ENCODE results near the gene ATN1.

Gene ATN1

GRCh38 chr12:6925540-6926279 is 2.0 kb upstream of the ATN1 start:
- DNase-seq (ENCODE audit: low read depth): peak; percentile 86

DNA sequence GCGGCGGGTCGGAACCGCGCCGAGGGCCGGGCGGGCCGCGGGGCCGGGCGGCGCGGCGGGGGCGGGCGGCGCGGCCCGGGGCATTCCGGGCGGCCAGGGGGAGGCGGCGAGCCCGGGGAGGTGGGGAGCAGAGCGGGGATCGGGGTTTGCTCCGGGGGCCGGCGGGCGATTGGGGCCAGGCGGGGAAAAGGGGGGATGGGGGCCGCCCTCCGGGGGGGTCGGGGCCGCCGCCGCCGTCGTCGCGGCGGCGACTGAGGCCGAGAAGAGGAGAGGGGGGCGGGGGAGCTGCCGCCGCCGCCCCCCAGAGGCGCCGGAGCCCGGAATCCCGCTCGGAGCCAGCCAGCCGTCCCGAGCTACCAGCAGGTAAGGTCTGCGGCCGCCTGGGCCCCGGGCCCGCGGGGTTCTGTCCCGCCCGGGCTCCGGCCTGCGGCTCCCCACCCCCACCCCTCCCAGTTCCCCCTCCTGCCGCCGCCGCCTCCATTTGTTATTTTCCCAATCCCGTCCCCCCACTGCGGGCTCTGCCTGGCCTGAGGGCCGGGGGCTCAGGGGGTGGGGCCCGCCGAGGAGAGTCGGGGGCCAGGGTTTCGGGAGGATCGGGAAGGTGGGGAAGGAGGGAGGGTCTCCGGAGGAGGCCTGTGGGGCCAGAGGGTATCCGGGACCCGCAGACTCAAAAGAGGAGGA is 403 bp downstream of the ATN1 start:
- DNase-seq (ENCODE audit: low read depth): no peak

DNA sequence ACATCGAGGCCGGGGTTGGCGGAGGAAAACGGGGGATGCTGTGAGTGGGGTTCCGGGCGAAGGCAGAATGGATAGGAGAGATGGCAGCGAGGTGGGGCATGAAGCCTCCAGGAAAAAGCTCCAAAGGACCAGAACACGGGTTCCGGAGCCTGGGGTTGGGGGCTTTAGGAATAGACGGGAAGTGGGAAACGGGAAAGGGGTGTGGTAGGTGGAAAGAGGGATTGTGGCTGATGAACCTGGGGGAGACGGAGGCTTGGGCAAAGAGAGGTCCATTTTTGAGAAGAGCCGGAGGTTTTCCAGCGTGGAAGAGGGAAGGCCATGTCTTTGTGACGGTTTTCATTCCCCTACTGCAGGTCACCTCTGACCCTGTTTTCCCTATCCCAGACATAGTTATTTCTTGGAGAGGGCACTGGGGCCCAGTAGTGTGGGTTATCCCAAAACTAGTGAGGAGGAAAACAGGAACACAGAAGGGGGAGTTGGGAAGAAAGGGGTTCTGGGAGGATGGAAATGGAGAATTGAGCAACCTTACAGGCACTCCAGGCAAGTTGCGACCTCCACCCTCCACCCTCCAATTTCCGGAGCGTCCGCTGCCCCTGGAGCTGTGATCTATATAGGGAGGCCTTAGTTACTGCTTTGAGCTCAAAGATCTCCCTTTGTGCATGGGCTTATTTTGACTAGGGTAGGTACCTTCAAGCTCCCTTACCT is 1.1 kb downstream of the ATN1 start:
- DNase-seq (ENCODE audit: low read depth): no peak

DNA sequence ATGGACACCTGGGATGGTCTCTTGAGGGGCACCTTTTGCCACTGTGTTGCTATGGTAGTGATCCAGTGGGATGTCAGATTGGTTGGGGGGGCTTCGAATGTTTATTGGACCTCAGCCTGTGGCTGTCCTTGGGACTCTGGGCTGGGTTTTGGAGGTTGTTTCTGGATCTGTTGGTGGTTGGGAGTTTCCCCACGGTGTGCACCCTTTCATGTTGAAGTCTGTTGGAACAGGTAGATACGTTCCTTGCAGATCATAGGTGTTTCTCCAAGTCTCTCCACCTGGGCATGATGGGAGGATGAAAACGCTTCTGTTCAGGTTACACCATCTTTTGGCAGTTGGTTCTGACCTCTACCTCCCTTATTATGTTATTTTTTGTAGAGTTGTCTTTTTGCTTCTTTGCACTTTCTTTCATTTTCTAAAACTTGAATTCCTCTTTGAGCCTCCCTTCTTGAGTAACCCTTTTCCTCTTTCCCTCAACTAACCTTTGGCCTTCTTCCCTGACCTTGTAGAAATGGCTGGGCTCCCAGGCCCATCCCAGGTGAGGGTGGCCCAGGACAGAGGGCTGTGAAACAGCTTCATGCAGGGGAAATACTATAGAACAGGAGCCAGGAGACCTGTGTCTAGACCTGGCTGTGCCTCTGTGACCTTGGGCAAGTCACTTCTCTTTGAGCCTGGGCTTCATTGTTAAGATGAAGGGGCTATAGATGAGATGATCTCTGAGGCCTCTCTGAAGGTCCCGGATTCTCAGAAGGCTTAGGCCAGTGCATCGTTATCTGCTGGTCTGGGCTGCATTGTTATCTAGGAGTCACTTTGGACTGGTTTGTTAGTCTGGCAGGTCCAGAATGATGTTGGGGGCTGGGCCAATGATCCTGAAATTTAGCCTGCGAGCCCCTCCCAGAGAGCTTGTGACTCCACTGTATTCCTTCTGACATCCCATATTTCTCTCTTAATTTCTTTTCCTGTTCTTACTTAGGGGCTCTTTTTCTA is 2.0 kb downstream of the ATN1 start:
- no peak for DNase-seq (ENCODE audit: low read depth)

DNA sequence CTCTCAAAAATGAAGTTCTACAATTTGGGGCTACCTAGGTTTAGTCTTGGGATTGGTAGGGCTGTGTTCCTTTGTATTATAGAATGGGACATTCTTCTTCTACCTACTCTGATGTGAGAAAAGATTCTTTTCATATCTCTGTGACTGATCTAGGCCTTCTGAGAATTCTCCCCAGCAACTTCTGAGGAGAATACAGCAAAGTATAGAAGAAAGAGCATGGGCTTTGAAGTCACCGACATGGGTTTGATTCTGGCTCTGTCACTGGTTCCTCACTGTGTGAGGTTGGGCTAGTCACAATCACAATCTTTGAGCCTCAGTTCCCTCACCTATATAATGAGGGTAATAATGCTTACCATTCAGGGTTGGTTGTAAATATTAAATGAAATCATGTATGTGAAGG is 5.0 kb downstream of the ATN1 start:
- no peak for DNase-seq (ENCODE audit: low read depth)

GRCh38 chr12:6934110-6934509 is 6.4 kb downstream of the ATN1 start:
- no peak for DNase-seq (ENCODE audit: low read depth)

- no peak for DNase-seq (ENCODE audit: low read depth)
These were observed 7.8 kb downstream of the ATN1 start for GRCh38 chr12:6935371-6936193.

DNA sequence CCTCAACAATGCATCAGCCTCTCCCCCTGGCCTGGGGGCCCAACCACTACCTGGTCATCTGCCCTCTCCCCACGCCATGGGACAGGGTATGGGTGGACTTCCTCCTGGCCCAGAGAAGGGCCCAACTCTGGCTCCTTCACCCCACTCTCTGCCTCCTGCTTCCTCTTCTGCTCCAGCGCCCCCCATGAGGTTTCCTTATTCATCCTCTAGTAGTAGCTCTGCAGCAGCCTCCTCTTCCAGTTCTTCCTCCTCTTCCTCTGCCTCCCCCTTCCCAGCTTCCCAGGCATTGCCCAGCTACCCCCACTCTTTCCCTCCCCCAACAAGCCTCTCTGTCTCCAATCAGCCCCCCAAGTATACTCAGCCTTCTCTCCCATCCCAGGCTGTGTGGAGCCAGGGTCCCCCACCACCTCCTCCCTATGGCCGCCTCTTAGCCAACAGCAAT is 8.5 kb downstream of the ATN1 start:
- no peak for DNase-seq (ENCODE audit: low read depth)

- DNase-seq (ENCODE audit: low read depth): no peak
These were observed 9.1 kb downstream of the ATN1 start for GRCh38 chr12:6936636-6937480.

DNA sequence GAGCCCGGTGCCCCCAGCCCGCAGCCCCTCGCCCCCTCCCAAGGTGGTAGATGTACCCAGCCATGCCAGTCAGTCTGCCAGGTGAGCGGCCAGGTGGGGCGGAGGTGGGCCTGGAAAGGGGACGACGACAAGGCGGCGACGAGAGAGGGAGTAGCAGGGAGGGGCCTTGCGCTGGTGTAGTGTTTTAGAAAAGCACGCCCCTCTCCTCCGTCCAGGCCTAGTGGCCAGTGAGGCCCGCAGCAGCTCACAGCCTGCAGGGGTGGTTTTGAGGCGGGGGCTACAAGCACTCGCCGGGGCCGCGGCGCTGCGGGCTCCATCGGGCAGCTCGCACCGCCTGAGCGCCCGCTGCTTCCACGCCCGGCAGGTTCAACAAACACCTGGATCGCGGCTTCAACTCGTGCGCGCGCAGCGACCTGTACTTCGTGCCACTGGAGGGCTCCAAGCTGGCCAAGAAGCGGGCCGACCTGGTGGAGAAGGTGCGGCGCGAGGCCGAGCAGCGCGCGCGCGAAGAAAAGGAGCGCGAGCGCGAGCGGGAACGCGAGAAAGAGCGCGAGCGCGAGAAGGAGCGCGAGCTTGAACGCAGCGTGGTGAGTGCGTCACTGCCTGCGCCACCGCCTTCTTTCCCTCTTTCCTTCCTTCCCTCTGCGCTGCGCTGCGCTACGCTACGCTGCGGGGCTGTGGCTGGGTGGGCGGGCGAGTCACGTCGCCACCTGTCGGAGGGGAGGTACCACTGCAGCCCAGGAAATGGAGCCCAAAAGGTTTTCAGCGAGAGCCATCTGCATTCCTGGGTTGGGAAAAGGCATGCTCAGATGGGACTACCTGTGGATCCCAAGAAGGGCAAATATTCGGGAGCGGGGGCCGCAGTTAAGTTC is 10.0 kb downstream of the ATN1 start:
- DNase-seq (ENCODE audit: low read depth): no peak

DNA sequence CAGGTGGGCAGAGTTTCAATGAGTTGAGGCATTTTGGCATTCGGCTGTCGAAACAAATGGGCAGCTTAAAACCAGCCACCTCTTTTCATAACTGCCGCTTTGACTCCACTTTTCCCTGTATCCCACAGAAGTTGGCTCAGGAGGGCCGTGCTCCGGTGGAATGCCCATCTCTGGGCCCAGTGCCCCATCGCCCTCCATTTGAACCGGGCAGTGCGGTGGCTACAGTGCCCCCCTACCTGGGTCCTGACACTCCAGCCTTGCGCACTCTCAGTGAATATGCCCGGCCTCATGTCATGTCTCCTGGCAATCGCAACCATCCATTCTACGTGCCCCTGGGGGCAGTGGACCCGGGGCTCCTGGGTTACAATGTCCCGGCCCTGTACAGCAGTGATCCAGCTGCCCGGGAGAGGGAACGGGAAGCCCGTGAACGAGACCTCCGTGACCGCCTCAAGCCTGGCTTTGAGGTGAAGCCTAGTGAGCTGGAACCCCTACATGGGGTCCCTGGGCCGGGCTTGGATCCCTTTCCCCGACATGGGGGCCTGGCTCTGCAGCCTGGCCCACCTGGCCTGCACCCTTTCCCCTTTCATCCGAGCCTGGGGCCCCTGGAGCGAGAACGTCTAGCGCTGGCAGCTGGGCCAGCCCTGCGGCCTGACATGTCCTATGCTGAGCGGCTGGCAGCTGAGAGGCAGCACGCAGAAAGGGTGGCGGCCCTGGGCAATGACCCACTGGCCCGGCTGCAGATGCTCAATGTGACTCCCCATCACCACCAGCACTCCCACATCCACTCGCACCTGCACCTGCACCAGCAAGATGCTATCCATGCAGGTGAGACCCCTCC is 10.8 kb downstream of the ATN1 start:
- DNase-seq (ENCODE audit: low read depth): no peak

DNA sequence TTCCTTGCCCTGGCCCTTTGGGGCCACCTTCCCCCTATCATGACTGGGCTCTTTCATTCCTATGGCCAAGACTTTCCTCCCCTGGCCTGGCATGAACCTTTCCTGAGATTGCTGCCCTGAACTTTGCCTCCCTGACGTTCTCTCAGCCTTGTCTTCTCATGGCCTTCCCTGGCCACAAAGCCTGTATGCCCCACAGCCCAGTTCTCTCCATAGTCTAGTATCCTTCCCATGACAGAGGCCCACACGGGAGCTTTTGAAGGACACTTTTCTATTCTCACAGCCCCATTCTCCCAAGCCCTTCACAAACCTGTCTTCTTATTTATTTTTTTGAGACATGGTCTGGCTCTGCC is 11.4 kb downstream of the ATN1 start:
- no peak for DNase-seq (ENCODE audit: low read depth)

DNA sequence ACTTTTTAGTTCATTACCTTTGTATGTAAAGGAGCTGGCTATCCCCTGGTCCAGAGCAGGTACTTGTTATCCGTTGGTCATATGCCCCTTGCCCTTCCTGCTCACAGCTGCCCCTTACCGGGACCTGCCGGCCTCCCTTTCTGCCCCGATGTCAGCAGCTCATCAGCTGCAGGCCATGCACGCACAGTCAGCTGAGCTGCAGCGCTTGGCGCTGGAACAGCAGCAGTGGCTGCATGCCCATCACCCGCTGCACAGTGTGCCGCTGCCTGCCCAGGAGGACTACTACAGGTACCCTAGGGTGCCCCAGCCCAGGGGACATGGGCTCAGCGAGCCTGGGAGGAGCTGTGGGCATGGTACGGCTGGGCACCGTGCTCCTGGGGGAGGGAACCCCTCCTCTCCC is 13.5 kb downstream of the ATN1 start:
- no peak for DNase-seq (ENCODE audit: low read depth)

DNA sequence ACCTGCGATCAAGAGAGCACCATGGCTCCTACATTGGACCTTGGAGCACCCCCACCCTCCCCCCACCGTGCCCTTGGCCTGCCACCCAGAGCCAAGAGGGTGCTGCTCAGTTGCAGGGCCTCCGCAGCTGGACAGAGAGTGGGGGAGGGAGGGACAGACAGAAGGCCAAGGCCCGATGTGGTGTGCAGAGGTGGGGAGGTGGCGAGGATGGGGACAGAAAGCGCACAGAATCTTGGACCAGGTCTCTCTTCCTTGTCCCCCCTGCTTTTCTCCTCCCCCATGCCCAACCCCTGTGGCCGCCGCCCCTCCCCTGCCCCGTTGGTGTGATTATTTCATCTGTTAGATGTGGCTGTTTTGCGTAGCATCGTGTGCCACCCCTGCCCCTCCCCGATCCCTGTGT is 14.0 kb downstream of the ATN1 start:
- DNase-seq (ENCODE audit: low read depth): no peak

GRCh38 chr12:6942331-6942665 is 14.5 kb downstream of the ATN1 start:
- DNase-seq (ENCODE audit: low read depth): no peak

GRCh38 chr12:6943389-6943721 is 15.6 kb downstream of the ATN1 start:
- no peak for DNase-seq (ENCODE audit: low read depth)

DNA sequence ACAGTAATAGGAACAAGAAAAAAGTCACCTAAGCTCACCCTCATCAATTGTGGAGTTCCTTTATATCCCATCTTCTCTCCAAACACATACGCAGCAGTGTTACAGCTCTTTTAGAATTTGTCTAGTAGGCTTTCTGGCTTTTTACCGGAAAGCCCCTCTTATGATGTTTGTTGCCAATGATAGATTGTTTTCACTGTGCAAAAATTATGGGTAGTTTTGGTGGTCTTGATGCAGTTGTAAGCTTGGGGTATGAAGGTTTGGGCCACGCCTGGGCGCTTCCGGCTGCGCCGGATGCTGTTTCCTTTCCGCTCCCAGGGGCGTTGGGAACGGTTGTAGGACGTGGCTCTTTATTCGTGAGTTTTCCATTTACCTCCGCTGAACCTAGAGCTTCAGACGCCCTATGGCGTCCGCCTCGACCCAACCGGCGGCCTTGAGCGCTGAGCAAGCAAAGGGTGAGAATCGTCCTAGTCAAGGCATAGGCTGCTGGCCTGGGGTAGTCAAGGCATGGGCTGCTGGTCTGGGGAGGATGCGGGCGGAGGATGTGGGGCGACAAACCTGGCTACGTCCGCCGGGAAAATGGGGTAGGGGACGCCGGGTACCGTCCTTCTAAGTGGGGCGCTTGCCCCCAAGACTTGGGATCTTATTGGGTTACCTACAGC is 16.1 kb downstream of the ATN1 start, which contains the start of the genes C12orf57 and RNU7-1:
TSS of gene C12orf57 (plus strand) at position 301 of the 659 bp plus-strand sequence. CDS start at position 401, 100 bp downstream.
TSS of gene RNU7-1 (plus strand) at position 95 of the 659 bp plus-strand sequence.
- DNase-seq (ENCODE audit: low read depth): no peak

Measured in GM04503 (cell line).